Measurements from ENCODE around the gene CROCC2.

CROCC2 gene

GRCh38 chr2:240991378-240992263 lies 85.5 kb downstream of the CROCC2 start:
- peak; percentile 75 for DNase-seq

- no peak for DNase-seq
These were observed 86.6 kb downstream of the CROCC2 start for GRCh38 chr2:240992572-240993291.

DNA sequence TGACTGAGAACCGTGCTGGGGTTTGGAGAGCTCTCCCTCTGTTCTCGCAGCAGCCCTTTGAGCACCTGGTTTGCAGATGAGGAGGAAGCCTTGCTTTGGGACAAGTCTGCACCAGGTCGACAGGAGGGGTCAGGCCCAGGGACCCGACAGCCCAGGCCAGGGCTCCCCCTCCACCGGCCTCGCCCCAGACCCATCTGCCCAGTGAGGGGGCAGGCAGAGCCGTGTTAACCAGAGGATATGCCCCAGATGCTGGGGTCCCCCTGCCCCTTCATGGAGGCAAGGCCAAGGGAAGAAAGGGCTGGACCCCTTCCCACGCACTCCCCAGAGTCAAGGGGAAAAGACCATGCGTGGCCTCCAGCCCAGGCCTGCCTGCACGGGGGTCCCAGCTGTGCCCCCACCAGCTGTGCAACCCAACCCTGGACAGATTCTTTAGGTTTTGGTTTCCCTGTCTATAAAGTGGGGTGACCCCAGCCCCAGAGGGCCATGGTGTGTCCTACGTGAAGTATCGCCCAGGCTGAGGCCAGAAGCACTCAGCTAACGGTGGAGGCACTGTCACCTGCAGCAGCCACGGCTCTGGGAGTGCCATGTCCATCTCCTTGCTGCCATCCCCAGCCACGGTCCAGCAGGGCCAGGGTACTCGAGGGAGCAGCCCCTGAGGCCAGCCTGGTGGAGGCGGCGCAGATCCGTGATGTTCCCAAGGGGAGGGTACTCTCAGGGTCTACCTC lies 87.5 kb downstream of the CROCC2 start:
- DNase-seq: no peak

DNA sequence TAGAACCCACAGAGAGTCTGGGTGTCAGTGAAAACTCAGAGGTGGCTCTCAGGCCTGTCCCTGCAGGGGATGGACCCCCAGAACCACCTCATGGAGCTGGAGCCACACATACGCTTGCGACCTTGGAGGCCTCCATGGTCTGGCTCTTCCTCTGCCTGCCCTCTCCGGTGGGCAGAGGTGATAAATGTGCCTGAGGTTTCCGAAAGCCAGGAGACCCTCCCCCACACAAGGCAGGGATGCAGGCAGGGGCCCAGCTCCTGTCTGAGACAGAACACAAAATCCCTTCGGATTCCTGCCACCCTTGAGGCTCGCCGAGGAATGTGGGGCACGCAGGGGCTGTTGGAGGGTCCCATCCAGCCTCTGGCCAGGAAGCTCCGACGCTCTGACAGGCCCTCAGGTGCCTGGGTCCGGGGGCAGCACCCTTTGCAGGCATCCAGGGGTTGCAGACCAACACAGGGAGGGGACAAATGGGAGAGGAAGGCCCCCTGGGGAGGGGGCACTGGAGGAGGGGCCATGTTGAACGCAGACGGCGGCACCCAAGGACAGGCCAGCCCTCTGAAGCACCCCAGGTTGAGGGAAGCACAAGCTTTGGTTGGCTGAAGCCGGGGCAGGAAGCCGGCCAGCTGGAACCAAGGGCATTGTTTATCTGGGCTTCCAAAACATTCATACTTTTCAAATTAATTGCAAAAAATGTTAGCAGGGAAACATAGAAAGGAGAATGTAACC lies 88.2 kb downstream of the CROCC2 start:
- DNase-seq: no peak

DNA sequence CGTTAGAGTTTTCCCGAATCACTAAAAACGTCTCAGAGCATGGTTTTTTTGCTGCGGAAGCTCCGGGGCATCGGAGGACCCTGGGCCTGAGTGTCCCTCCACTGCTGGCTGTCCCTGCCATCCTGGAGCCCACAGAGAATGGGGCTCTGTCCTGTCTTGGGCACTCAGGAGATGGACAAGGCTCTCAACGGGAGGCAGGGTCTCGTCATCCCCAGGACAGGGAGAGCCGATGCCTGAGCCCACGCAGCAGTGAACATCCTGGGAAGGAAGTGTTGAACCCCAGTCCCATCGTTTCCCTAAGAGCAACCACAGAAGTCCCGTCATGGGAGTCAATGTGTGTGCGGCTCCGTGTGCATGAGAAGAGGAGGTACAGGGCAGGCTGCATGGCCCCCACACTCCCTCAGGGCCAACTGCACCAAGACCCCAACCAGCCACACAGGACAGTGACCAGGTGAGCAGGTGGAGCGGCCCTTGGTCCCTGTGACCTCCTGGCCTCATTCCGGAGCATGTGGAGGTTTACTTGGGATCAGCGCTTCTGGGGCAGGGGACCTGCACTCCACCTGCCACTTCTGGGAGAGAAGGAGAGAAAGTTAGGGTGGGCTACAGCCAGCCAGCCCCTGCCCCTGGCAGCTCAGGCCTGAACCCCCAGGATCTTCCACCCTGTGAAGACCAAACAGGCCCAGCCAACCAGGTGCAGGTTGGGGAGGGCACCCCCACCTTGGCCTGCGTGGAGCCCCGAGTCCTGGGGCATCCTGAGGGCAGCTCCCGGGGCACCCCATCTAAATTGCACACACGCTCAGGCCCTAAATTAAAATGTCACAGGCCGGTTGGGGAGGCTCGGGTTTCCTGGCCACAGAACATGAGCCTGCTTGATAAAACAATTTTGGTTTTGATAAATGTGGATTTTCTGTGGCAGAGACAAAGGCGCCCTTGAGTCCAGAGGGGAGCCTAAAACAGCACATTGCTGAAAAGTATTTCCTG lies 89.2 kb downstream of the CROCC2 start:
- no peak for DNase-seq

- no peak for DNase-seq
These were observed 90.2 kb downstream of the CROCC2 start for GRCh38 chr2:240996161-240996833.

DNA sequence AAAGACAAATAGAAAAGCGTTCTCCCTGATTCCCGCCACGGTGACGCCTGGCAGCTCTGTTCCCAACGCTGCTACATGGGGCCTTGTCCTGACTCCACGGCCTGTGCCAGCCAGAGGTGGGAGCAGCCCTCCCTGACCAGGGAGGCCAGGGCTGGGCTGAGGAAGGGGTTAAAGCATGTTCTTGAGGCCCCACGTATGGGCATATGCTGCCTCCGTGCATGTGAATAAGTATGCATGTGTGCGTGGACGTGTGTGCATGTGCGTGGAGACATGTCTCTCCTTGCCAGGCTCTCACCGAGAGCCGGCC lies 90.7 kb downstream of the CROCC2 start:
- DNase-seq: no peak

GRCh38 chr2:240997141-240997855 lies 91.2 kb downstream of the CROCC2 start:
- peak; percentile 34 for DNase-seq

GRCh38 chr2:240997856-240998705 lies 91.9 kb downstream of the CROCC2 start, which contains the start of gene SNED1:
SNED1 (plus strand) TSS chr2:240998618; CDS start chr2:240998838, 220 bp downstream.
- peak; percentile 89 for DNase-seq

DNA sequence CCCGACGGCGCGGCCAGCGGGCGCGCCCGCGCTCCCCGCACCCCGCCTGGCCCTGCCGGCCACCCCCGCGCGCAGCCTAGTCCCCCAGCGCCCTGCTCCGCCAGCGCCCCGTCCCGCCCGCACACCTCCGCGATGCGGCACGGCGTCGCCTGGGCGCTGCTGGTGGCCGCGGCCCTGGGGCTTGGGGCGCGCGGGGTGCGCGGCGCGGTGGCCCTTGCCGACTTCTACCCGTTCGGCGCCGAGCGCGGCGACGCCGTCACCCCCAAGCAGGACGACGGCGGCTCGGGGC lies 92.5 kb downstream of the CROCC2 start:
- DNase-seq: no peak

DNA sequence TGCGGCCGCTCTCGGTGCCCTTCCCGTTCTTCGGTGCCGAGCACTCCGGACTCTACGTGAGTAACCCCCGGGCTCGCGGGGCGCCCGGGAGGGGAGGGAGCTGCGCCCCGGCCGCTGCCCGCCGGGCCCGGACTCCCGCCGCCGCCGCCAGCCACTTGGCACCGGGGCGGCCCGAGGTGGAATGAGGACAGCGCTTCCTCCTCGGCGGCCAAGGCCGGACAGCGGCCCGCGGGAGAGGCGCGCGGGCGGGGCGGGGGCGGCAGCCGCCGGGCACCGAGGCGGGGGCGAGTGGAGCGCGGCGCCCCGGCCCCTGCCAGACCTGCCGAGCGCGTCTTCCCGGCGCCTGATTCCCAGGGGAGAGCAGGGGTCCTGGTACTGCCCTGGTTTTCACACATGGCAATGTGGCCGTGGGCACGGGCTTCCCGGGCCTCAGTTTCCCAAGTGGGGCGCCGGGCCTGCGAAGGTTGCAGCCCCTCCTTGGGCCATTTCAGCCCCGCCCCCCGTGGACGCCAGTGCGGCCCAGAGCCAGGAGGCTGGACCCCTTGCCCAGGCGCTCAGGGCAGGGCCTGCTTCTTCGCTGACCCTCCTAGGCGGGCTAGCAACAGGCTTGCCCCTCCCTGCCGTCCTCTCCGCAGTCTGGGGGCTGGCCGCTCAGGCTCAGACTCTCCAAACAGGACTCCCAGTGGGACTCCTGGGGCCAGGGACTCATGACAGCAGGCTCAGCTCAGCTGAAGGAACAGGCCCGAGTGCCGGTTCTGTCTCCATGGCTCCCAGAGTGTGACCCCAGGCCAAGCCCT lies 93.1 kb downstream of the CROCC2 start:
- peak; percentile 22 for DNase-seq

GRCh38 chr2:240999873-241000541 lies 93.9 kb downstream of the CROCC2 start:
- no peak for DNase-seq

- no peak for DNase-seq
These were observed 94.7 kb downstream of the CROCC2 start for GRCh38 chr2:241000831-241001321.

GRCh38 chr2:241001413-241002274 lies 95.5 kb downstream of the CROCC2 start:
- no peak for DNase-seq

DNA sequence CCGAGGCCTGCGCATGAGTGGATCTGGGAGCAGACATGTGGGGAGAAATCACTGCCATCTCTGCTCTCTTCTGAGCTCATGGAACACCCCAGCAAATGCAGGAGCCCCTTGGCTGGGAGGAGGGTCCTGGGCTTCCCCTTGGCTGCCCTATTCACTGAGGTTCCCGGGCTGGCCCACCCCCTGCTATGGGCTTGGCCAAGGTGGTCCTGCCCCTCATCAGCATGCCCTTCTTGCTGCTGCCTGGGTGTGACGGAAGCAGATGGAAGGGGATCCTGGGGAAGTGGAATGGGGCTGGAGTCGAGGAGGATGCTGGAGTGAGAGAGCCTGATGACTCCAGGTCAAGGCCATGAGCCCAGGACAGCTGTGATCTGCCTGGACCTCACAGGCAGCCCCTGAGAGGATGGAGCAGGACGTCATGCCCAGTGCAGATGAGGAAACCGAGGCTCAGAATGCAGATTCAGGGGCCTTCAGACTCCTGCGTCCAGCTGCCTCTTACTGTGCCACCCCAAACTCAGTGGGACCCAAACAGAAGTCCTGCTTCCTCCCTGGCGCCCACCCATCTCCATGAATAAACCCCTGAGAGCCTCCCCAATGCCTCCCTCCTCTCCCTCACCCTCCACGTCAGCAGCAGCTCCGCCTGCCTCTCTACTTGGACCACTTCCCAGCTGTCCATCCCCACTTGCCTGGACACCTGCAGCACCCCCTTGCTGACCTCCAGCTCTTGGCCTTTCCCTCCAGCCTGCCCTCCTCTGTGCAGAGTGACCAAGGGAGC lies 96.3 kb downstream of the CROCC2 start:
- DNase-seq: no peak

- DNase-seq: no peak
These were observed 96.9 kb downstream of the CROCC2 start for GRCh38 chr2:241003047-241003360.
